HS-5 (cell line): Measurements from ENCODE around the gene HHAT.

Source experiments
- DNase-seq: peaks from one replicate; pipeline ENCODE4 v3.0.0-alpha.2; 2012; ENCODE audit warnings: low read depth

HHAT gene

DNA sequence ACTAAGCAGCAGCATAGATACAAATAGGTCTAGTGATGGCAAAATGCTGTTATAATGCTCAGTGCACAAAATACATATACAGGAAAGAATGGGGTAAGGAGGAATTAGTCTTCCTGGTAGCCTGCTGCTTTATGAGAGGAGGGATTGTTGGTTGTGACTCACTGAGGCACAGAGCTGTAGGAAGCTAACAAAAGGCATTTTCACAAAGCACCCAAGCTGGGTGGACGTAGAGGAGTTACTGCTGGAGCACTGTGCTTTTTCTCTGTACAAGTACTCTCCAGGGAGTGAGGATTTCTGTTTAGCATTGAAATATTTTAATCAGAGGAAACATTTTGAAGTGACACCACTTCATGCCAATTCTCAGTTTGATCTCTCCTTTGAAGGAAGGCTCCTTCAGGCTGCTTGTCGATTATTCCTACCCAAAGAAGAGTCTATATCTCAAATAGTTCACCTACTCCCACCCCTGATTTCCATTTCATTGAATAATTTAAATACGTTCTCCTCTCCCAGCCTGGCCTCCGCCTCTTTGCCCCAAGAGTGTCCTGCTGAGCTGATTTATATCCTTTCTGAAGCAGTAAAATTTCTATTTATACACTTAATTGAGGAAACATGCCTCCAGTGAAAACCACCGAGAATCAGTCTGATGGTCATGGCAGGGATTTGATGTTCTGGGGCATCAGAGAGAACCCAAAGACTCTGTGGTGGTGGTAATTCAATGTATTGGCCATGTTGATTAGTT is 271.9 kb downstream of the HHAT start:
- no peak for DNase-seq

- no peak for DNase-seq
Measured at GRCh38 chr1:210603123-210603522, 274.4 kb downstream of the HHAT start.

DNA sequence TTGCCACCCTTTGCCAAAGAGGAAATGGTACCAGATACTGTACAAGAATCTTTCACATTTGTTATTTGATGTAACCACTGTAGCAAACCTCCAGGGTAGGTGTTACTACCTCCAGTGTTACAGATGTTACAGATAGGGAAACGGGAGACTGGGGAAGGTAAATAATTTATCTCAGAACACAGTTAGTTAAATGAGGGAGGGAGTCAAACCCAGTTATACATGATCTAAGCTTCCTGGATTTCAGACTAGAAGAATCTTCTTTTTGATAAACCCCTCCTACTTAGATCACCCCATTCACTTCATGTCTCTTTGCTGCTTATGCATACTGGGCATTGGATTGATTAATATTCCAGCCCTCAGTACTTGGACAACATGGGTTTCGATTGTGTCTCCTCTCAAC is 276.4 kb downstream of the HHAT start:
- no peak for DNase-seq

GRCh38 chr1:210607361-210607760 is 278.7 kb downstream of the HHAT start:
- DNase-seq, result no peak

DNA sequence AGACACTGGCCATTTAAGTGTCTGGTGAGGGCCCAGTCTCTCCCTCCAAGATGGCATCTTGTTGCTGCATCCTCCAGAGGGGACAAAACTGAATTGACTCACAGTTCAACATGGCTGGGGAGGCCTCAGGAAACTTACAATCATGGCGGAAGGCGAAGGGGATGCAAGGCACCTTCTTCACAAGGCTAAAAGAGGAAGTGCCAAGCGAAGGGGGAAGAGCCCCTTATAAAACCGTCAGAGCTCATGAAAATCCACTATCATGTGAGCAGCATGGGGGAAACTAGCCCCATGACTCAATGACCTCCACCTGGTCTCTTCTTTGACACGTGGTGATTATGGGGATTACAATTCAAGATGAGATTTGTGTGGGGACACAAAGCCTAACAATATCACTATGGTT is 280.1 kb downstream of the HHAT start:
- DNase-seq, result no peak

DNA sequence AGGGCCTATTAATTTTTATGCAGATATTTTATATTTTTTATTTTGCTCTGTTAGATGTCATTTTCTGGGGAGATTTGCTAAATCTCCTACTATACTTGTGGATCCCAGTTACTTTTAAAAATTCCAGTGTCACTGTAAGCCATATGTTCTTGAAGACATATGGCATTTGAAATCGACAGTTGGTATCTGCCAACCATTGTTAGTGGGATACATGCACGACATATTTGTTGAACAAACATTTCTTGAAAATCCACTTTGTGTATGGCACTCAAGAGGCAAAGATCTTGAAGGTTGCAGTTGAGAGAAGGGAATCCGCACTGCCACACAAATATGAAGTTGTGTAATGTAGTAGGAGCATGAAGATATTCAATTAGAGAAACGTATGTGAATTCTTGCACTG is 287.7 kb downstream of the HHAT start:
- DNase-seq, result no peak

DNA sequence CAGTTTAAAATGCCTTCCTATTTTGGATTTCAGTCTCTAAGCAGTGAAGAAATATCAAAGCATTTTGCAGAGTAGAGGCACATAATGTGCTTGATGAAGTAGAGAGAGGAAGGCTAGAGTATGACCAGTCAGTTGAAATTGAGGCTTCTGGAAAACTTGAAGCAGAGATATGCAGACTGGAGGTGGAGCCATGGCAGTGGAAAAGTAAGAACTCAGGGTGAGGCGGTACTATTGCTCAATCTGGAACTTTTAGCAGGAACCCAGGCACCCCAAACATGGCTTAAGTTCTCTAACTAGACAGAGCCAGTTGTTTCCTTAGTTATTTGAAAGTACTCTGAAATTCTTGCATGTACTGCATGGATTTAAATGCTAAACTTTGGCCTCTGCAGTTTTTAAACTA is 288.6 kb downstream of the HHAT start:
- DNase-seq, result no peak

DNA sequence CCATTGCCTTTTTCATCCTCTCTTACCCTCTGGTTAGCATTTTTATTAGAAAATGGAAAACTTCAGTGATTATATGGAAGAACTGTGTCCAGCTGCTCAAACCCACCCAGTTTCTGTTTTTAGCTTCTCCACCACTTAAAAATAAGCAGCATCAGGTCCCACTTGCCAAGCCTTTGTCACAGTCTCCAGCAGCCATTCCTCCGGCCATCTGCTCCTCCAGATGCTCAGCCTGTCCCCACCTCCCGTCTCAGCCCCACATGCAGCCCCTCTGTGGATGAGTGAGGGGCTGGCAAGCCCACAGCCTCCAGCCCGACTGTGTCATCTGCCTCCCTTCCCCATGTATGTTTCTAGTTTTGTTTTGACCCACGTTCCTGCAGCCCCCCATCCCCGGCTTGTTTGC is 289.7 kb downstream of the HHAT start:
- DNase-seq, result no peak

- DNase-seq, result no peak
Measured at GRCh38 chr1:210620867-210621488, 292.3 kb downstream of the HHAT start.

DNA sequence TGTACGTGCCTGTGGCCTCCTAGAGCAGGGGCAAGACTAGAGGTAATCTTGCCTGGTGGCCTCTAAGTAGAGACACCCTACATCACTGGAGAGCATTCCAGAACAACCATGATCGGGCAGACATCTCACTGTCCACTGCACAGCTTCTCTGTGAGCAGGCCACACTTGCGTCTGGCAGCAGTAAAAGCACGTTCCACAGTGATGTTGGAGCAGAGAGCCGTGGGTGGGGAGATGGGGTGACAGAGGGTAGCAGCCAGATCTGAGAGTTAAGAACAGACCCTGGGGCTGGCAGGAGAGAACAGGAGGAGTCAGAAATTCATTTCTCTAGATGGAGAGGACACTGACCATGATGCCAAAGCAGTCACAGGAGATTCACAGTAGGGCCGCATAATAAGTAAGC is 293.0 kb downstream of the HHAT start:
- no peak for DNase-seq

DNA sequence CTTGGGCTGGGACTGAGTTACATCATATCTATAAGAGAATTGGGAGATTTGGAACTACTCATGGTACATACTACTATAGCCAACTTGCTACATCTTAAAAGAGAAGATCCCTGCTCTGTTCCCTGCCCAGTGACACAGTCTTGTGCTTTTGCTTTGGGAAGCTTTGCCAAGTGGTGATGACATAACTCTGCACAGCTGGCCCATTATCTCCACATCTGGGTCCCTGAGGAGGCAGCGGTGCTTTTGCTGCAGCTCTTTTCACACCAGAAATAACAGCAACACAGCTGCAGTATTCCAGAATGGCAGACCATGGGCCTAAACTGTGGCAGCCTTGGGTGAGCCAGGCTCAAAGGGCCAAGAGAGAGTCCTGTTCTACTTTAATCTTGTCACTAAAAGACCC is 296.0 kb downstream of the HHAT start:
- no peak for DNase-seq

GRCh38 chr1:210625715-210626114 is 297.0 kb downstream of the HHAT start:
- no peak for DNase-seq

GRCh38 chr1:210626341-210626740 is 297.6 kb downstream of the HHAT start:
- no peak for DNase-seq

DNA sequence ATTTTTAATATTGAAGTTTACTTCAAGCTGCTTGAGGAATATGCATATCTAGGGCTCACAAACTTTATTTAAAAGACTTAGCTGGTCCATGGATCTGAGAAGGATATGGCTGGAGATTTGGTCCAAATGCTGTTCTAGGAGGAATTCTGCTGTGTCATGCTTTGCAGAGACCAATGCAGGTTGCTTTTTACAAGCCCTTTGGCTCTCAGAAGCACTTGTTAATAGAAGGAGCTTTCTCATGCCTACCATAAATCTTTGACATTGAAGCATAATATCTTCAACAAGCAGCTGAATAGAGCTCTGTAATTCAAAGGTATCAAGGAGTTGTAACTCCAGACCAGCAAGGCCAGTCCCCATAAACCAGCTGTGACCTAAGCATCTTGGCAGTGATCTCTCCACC is 299.1 kb downstream of the HHAT start:
- DNase-seq, result no peak

- no peak for DNase-seq
Measured at GRCh38 chr1:210629276-210629675, 300.6 kb downstream of the HHAT start.

DNA sequence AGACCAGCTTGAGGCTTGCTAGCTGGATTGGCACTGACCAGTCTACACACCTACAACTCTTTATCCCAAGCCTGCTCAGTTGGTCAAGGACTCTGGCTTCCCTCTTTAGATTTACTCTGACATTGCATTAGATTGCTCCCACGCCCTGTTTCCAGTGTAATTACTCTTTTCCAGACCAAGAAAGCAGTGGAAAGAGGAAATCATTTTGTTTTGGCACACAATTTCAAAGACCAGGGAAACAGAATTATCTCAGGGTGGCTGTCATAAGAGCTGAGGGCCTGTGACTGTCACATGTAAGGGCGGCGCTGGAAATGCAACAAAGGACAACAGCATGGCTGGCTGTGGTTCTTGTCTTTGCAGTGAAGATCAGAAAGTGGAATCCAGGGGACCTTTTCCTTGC is 302.7 kb downstream of the HHAT start:
- no peak for DNase-seq

DNA sequence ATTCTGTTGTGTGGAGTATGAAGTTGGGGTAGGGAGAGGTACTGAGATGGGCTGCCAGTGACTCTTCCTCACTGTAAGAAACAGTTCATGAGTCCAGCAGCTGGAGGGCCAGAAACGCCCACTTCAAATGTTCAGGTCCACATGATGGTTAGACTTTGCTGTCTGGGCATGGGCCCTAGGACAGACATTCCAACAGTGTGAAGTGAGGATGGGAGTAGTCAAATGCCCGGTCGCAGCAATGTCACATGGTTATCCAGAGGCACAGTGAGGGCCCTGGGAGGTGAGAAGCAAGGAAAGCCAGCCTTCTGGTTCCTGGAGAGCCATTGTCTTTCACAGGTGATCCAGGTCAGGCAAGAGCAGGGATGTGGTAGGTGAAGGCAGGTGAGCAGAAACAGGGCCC is 304.4 kb downstream of the HHAT start:
- no peak for DNase-seq

- no peak for DNase-seq
Measured at GRCh38 chr1:210633636-210634035, 304.9 kb downstream of the HHAT start.

DNA sequence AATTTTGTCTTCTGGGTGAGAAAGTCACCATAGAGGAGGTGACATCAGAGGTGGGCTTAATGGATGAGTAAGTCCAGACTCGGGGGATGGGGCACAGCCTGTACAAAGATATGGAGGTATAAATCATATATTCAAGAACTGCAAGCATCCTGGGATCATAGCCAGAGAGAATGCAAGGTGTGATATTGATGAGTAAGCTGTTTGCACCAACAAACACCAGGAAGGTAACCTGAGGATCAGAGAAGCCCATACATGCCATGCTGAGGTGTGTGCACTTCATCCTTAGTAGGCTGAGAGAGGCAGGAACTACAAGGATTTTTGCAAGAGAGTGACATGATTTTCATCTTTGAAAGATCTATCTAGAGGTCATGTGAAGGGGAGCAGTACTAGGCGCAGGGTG is 306.4 kb downstream of the HHAT start:
- no peak for DNase-seq

GRCh38 chr1:210641582-210641981 is 312.9 kb downstream of the HHAT start:
- no peak for DNase-seq

DNA sequence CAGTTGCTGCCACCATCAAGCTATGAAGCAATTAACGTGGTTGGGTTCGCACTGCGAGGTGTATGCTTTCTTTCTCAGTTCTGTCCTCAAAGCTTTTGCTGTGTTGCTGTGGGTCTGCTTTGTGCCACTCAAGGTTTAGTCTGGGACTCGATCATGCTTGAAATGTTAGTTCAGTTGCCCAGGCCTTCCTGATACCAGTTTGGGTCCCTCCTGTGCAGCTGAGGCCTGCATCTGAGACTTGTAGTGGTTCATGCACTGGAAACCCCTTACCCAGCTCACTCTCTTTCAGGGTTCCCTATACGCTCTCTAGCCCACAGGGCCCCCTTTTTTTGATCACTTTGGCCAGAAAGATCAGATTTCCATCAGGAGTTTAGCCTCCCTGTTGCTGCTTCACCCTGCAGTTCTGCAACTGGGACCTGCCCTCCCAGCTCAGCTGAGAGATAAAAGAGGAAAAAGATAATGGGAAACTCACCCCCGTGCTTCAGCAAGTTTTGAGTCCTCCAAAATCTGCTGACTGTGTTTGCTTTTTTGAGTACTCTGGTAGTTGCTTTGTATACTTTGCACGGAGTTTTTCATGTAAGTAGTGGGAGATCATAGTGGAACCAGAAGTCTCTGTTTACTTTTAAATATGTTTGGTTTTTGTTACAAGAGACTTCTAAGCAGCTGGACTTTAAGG is 317.0 kb downstream of the HHAT start:
- DNase-seq, result no peak

- no peak for DNase-seq
Measured at GRCh38 chr1:210646258-210646616, 317.5 kb downstream of the HHAT start.
